NCI-H526 (cell line): ENCODE data around the gene SLC9A3.

Experiments used
- DNase-seq, 2 experiments: peaks; one replicate each; lab custom pipeline; 2025; lab: John Stamatoyannopoulos, UW

The SLC9A3 gene

DNA sequence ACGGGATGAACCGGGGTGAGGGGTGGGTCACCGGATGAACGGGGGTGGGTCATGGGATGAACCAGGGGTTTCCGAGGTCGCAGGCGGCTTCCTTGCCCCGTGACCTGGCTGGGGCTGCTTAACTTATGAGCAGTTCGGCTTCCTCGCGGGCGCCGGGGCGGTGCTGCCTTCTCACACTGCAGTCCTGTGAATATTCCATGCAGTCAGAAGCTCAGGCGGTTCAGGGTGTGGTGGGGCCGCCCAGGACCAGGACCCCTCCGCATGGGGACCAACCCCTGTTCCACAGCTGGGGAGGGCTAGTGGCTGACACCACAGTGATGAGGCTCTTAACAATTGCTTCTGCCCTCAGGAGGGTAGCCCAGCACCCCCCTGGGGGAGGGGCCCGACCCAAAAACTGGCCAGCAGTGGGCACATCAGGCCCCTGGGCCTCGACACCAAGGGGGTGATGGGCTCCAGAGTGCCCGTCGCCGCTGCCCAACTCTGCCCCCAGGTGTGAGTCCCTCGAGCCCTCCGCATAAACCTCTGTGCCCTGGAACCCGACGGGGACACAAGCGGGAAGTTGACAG lies 30.9 kb upstream of the SLC9A3 start:
- DNase-seq: no peak

DNA sequence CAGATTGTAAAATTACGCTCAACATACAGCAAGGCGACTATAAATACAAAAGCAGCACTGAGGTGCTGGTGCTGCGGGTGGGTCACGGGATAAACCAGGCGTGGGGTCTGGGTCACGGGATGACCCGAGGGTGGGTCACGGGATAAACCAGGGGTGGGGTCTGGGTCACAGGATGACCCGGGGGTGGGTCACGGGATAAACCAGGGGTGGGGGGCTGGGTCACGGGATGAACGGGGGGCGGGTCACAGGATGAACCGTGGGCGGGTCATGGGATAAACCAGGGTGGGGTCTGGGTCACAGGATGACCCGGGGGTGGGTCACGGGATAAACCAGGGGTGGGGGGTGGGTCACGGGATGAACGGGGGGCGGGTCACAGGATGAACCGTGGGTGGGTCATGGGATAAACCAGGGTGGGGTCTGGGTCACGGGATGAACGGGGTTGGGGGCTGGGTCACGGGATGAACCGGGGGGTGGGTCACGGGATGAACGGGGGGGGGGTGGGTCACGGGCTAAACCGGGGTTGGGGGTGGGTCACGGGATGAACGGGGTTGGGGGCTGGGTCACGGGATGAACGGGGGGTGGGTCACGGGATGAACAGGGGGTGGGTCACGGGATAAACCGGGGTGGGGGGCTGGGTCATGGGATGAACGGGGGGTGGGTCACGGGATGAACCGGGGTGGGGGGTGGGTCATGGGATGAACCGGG lies 30.2 kb upstream of the SLC9A3 start:
- DNase-seq: no peak

DNA sequence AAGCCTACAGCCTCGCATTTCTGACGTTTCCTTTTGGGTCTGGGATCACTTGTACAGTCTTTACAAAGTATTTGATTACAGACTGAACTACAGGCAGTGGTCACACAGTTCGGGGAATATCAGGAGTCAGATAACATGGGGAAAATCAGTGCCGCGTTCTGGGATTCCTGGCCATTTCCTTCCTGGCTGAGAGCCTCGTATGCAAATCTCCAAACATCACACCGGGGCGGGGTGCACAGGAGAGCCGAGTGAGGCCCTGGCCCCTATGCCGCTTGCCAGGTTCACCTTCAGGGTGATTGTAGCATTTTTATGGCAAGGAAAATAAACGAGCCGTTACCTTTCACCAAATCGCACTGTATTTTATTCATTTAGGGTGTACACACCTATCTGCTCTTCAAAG lies 29.6 kb upstream of the SLC9A3 start:
- DNase-seq: no peak

DNA sequence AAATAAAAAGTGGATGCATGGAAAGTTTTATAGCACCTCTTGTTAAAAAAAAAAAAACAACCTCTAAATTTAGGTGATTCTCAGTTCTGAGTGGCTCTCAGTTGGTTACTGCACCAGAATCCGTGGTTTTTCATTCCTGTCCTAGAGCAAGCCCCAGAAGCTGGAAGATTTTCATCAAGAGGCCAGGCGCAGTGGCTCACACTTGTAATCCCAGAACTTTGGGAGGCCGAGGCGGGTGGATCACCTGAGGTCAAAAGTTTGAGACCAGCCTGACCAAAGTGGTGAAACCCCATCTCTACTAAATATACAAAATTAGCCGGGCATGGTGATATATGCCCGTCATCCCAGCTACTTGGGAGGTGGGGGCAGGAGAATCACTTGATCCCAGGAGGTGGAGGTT lies 27.2 kb upstream of the SLC9A3 start:
- no peak for DNase-seq

DNA sequence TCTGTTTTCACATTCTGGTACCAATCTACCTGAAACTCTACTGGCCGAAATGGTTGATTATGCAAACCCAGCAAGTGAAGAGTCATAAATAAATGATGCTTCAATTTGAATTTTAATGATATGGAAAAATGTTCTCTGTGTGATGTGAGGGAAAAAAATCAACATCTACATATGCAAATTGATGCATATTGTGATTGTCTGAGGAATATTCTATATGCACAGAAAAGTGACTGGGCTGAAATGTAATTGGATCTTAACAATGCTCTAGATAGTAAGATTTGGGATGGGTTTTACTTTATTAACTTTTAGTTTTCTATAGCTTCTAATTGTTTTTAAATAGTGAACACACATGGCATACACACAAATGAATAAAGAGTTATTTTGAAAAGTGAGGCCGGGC lies 25.0 kb upstream of the SLC9A3 start:
- no peak for DNase-seq

DNA sequence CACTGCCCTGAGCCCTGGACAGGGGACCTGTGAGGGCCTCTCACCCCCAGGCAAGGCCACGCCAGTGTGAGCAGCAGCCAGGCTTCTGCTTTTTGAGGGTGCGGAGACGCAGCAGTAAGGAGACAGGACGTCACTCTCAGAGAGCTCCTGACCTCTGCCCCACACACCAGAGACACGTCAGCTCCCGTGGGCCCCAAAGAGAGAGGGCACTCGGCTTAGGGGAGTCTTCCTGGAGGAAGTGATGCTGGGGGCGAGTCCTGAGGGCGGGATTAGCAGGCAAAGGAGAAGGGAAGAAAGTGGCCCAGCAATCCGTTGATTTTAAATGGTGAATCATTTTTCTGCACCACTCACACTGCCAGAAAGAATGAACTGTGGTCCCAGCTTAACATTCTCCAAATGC lies 24.0 kb upstream of the SLC9A3 start:
- no peak for DNase-seq

DNA sequence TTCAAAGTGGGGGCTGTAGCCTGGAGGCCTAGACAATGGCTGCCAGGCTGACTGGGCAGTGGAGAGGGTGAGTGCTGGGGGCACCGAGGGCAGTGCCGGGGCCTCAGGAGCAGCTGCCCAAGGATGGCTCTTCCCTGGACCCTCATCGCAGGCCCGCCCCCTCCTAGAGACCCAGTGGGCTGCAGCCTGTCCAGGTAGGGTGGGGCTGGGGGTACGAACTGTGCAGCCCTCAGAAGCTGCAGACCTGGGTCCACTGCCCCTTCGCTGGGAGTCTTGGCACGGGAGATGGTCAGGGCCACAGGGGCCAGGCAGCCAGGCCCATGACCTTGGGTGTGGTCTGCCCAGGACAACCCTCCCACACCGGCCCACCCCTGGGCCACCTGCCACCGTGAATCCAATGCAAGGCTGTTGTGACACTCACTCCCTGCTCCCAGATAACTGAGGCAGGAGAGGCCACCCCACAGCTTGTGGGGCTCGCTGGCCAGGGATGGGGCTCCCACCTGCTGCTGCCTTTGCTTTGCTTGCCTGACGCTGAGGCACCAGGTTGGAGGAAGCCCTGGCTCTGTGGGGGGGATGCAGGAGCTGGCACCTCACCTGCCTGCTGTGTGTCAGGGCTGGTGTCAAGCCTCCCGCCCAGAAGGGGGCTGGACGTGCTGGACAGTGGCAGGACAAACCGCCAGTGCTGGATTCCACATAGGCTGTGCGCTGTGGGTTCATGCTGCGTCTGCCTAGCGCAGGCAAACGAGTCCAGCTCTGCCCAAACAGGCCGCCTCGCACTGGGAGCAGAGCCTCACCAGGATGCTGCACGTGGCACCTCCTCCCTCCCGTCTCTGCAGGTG lies 23.1 kb upstream of the SLC9A3 start:
- peak in 1 of 2 experiments; percentile 43 for DNase-seq

DNA sequence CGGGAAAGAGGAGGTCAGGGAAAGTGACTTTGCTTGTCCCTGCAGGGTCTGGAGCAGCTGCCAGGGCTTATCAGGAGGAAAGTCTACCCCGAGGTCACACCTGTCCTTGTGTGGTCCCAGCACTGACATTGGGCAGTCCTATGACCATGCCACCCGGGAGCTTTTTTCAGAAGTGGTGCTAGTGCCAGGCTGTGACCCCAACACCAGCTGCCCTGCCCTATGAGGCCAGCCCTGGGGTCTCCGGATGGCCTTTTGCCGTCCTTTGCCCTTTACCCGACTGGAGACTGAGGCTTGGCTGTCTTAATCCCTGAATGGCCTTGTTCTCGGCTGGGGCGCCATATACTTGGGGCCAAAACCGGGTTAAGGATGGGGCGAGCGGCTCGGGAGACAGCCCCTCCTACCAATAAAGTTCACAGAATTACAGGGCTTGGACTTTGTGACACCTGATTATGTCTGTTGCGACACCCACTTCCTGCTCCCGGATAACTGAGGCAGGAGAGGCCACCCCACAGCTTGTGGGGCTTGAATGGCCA lies 22.2 kb upstream of the SLC9A3 start:
- no peak for DNase-seq

DNA sequence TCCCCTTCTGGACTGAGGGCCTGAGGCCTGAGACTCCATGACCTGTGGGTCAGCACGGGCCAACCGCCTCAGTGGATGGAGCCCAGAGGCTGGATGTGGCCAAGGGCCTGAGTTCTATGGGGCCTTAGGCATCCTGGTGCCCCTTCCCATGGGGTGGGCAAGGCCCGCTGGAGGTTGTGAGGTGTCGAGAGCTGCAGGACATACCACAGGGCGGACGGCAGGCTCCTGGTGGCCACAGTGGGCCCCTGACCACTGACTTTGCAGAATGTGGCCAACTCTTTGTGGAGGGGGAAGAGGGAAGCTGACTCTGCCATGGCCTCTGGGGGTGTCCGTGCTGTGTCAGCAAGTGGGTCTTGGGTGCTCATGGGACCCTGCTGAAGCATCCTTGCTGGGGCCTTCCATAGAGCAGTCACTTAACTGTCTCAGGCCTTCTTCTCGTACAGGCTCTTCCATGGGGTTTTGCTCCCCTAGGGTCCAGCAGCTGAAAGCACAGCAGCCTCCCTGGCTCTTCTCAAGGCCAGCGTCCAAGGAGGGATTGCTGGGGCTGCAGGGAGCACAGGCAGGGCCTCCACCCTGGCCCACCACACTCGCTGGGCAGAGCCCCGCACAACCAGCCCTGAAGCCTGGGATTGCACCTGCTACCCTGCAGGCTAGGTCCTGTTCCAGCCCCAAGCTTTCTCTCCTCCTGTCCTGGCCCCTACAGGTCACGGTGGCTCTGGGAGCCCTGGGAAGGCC lies 21.6 kb upstream of the SLC9A3 start:
- no peak for DNase-seq

DNA sequence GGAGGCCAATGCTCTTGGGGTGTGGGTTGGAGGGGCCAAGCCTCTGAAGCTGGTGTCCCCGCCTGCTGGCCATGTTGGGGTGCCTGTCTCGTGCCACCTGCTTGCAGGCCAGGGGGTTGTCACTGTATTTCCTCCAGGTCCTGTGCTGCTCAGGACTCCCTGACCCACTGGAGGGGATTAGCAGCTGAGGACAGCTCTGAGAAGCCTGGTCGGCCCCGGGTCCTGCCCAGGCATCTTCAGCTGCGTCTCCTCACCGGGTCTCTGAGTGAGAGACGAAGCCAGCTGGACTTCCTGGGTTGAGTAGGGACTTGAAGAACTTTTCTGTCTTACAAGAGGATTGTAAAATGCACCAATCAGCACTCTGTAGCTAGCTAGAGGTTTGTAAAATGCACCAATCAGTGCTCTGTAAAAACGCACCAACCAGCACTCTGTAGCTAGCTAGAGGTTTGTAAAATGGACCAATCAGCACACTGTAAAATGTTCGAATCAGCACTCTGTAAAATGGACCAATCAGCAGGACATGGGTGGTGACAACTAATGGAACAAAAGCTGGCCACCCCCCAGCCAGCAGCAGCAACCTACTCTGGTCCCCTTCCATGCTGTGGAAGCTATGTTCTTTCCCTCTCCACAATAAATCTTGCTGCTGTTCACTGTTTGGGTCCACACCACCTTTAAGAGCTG lies 20.6 kb upstream of the SLC9A3 start:
- no peak for DNase-seq

DNA sequence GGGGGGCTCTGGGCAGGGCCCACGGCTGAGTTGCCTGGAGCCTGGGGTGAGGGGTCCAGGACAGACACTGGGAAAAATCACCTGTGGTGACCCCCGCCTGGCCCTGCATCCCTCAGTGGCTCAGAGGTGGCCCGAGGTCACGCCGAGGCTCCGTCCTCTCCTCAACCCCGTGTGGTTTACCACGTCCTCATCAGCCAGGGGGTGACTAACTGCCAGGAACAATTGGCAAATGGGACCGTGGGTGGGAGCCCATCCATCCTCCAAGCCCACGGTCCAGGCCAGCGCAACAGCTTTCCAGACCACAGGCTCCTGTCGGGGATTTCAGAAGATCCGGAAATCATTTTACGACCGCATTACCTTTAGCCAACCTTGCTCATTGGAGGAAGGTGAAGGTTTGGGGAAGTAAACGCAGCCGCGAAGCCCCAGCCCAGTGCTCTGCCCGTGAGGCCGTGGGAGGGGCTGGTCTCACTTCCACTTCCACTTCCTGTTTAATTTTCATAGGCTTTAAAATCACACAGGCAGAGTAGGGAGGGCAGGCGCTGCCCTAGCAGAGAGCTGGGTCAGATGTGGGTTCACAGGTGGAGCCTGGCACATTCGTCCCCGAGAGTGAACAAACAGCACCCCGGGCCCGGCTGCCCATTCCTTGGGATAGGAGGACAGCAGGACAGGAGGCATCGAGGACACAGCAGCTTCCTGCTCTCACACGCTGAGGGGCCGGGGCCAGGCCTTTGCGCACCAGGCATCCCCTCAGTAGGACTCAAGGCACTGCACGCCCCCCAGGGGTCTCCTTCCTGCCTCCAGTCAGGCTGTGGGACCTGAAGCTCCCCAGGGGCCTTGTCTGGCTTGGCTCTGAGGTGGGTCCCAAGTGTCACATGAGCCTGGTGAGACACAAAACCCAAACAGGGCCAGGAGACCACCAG lies 19.8 kb upstream of the SLC9A3 start:
- no peak for DNase-seq

DNA sequence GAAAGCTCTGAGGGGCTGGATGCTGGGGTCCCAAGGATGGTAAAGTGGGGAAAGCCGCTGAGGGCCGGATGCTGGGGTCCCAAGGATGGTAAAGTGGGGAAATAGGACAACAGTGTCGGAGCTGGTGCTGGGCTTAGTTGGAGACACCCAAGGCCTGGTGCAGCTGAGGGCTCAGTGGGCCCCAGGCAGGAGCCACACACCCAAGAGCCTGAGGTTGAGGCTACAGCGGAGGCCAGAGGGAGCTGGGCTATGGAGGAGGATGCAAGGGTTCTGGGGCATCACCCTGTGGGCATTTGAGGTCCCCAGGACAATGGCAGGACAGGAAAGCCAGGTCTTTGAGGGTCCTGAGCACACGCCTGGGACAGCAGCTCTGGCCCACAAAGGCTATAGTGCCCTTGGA lies 19.1 kb upstream of the SLC9A3 start:
- DNase-seq: no peak

DNA sequence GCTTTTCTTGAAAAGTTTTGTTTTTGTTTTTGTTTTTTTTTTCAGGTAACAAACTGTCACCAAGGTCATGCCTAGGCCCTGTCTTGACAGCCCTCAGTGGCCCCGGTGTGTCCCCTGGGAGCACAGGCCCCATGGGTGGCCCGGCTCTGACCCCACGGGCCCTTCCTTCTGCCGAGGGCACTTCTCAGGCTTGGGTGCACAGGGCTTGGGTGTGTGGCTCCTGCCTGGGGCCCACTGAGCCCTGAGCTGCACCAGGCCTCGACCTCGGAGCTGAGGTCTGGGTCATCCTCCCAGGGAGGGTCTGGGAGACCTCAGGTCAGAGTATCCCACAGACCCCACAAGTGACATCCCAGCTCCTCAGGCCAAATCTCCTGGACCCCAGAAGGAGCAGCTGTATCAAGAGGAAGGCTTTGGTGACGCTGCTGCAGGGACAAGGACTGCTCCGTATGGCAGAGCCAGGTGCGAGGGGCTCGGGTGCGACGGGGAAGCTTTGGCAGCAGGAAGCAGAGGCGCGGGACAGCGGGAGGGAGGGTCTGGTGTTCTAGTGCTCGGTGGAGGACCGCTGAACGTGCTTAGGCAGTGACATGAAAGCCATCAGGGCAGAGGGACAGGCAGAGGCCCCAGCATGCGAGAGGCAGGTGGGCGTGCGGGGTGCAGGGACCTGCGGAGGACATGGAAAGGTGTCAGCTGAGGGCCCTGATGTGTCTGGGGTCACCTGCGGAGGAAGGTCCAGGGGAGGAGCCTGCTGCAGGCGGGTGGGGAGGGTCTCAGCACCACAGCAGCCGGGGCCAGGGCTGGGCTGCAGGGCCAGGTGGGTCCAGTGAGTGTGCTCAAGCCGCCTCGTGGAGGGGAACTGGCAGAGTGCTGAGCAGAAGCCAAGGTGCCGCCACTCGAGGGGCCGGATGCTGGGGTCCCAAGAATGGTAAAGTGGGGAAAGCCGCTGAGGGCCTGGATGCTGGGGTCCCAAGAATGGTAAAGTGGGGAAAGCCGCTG lies 18.4 kb upstream of the SLC9A3 start:
- no peak for DNase-seq

DNA sequence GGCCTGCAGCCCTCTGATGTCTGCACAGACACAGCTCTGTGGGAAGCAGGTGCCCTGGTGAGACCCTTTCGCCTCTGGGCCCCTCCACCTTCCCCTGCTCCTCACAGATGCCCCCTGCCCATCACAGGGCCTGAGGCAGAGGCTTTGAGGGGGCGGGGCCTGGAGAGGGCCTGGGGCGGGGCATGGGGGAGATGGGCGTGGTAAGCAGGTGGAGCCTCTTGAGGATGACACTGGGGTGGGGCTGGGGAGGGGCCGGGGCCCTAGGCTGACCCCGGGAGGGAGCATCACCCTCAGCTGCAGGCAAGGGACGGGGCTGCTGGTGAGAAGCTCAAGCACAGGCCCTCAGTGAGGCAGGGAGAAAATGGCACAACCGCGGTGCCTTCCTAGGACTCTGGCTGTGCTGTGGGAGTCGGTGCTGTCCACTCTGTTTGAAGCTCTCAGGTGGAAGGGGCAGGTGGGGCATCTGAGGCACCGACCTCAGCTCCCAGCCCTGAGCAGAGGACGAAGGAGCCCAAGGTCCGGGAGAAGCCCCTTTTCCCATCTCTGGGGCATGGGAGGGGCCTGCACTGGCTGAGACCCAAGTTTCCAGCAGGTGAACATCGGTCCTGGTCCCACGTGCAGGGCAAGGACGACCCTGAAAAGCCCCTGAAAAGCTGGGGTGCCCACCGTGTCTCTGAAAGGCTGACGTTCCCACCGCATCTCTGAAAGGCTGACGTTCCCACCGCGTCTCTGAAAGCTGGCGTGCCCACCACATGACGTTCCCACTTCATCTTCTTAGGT lies 17.5 kb upstream of the SLC9A3 start:
- no peak for DNase-seq

DNA sequence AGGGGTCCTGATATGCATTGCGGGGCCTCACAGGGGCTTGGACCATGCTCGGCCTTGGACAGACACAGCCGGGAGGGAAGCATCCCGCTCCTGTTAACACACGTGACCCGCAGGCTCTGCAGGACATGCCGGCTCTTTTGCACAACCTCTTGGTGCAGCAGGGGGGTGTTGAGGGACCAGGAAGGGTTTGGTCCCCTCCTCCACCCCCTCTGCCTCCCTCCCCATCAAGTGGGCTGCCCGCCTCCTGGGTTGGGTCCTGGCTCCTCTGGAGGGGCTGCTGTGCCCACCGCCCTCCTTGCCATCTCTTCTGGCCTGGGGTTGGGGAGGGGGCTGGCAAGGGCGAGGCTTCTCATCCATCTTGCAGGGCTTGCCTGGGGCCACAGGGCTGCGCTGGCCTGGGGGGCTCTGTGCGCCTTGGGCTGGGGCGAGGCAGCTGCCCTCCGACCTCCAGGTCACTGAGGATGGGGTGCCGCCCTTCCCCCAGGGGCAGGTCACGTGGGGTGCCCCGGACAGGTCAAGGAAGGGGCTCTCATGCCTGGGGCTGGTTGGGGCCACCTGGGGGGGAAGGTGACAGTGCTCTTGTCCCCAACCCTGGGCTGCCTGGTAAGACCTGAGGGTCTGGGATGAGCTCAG lies 16.8 kb upstream of the SLC9A3 start:
- DNase-seq: peak in 1 of 2 experiments; percentile 17

DNA sequence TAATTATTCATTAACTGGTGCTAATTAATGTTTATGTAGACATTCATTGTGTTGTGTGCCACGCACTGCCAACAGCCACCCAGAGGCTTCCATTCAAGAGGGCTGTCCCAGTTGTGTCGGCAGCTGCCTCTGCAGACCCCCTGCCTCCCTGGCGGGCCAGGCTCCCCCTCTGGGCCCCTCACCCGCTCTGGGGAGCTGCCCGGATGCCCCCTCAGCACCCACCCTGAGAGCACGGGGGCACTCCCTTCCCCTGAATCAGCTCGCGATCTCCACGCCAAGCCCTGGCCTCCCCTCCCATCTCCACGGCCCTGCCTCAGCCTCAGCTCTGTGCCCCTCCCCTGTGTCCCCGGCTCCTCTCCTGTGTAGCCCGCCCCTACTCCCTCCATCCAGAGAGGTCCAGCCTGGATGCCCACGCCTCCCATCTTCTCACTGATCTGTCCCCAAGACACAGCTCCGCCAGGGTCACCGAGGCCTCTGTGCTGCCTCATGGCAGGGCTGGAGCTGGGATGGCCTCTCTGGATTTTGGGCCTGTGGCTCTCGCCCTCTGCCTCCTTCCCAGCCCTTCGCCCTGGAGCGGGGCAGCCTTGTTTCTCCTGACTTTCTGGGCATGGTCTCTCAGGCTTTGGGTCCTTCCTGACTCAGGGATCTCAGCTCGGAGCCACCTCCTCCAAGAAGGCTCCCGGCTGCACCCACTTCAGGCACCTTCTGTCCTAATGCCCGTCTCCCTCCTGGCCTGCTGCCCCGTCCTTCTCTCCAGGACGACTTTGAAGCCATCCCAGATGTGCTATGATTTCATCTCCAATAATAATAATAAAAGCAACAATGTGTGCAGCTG lies 16.0 kb upstream of the SLC9A3 start:
- no peak for DNase-seq

DNA sequence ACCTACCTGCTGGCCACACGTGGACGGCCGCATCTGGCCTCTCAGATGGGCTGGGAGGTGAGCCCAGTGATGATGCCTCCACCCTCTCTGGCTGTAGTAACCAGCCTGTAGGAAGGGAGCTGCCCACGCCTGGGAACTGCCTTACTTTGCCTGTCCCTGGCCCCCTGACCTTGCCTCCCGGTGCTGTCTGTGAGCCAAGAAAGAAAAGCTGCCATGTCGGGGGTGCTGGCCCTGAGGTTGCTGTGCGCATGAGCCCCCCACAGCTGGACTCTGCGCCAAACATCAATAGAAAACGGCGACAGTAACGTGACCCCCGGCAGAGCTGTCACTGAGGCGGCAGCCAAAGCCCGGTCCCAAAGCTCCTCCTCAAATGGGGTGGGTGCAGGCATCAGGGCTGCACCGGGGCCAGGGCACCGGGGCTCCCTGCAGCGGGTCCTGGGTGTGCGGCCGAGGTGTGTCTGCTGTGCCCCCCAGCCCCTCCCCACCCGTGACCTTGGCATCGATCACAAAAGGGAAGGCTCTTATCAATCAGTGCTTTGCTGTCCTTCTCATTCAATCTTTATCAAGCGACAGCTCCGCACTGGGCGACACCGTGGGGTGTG lies 15.3 kb upstream of the SLC9A3 start:
- DNase-seq: no peak
